ENCODE measurements around the gene LGALS3.
A peak's percentile ranks its signal among the peaks of the same experiment; 100 is the strongest.

The LGALS3 gene

GRCh38 chr14:55114720-55115119 is 14.3 kb upstream of the LGALS3 start:
- DNase-seq, result no peak

- no peak for DNase-seq
Measured at GRCh38 chr14:55115460-55115859, 13.6 kb upstream of the LGALS3 start.

- no peak for DNase-seq
Measured at GRCh38 chr14:55115861-55116245, 13.2 kb upstream of the LGALS3 start.

- DNase-seq, result no peak
Measured at GRCh38 chr14:55116246-55117030, 12.6 kb upstream of the LGALS3 start.

GRCh38 chr14:55117803-55118441 is 11.1 kb upstream of the LGALS3 start:
- no peak for DNase-seq

GRCh38 chr14:55118761-55119160 is 10.3 kb upstream of the LGALS3 start:
- no peak for DNase-seq

GRCh38 chr14:55120571-55121495 is 8.2 kb upstream of the LGALS3 start:
- no peak for DNase-seq

GRCh38 chr14:55121628-55122439 is 7.2 kb upstream of the LGALS3 start:
- DNase-seq, result no peak

- no peak for DNase-seq
Measured at GRCh38 chr14:55122440-55122986, 6.5 kb upstream of the LGALS3 start.

- DNase-seq, result peak in 27 of 56 donors; percentile 7 to 69 (median 34)
Measured at GRCh38 chr14:55123101-55123500, 6.0 kb upstream of the LGALS3 start.

GRCh38 chr14:55123852-55124639 is 5.0 kb upstream of the LGALS3 start:
- no peak for DNase-seq

- no peak for DNase-seq
Measured at GRCh38 chr14:55124774-55125386, 4.2 kb upstream of the LGALS3 start.

GRCh38 chr14:55125403-55125802 is 3.6 kb upstream of the LGALS3 start:
- no peak for DNase-seq

- no peak for DNase-seq
Measured at GRCh38 chr14:55126034-55126433, 3.0 kb upstream of the LGALS3 start.

- DNase-seq, result no peak
Measured at GRCh38 chr14:55126932-55127459, 2.1 kb upstream of the LGALS3 start.

- DNase-seq, result no peak
Measured at GRCh38 chr14:55127460-55127951, 1.5 kb upstream of the LGALS3 start.

- DNase-seq, result no peak
Measured at GRCh38 chr14:55128386-55129085, 516 bp upstream of the LGALS3 start.

All from nucleus accumbens (tissue), 56 donors.